GM12865 (cell line): Measurements from ENCODE around the gene ORM1.

Experiments used
- DNase-seq: peaks from one replicate; pipeline ENCODE4 v3.0.0; 2010; ENCODE audit warnings: low read depth
- H3K4me3 ChIP-seq: 2 replicates; pipeline ENCODE4 v1.5.1; 2011; ENCODE audit warnings: mild to moderate bottlenecking, low read depth, low read length, control low read depth
- CTCF ChIP-seq: IDR thresholded peaks from 2 replicates; pipeline ENCODE4 v1.5.1; 2011; ENCODE audit warnings: low read length, control low read depth, low read depth, inconsistent platforms; ENCODE audit not compliant: insufficient read depth; ENCODE audit errors: missing control alignments

Gene ORM1

GRCh38 chr9:114287763-114288192 is 35.1 kb upstream of the ORM1 start:
- no peak overlapping the region for H3K4me3 ChIP-seq
- TF ChIP-seq CTCF: no peak
- DNase-seq: no peak

- DNase-seq: no peak
- H3K4me3 ChIP-seq: no peak overlapping the region
- no peak for TF ChIP-seq CTCF
Observed at GRCh38 chr9:114288193-114289091, 34.5 kb upstream of the ORM1 start.

DNA sequence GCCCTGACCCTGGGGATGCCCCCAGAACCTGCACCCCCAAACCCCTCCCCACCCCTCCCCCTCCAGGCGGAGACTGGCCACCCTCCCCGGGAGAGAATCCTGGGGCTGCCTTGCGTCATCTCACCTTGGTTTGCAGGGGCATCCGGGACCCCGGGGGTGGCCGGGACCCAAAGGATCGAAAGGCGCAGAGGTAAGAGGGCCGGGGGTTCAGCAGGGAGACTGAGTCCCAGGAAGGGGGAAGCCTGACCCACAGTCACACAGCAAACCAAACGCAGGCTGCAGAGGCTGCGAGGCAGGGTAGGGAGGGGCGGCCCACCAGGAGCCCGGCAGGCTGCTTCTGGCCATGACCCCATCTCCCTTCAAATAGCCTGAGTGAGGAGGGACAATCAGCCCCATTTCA is 33.8 kb upstream of the ORM1 start:
- H3K4me3 ChIP-seq: no peak overlapping the region
- DNase-seq: no peak
- TF ChIP-seq CTCF: no peak

GRCh38 chr9:114289571-114290481 is 33.1 kb upstream of the ORM1 start:
- no peak for TF ChIP-seq CTCF
- no peak for DNase-seq
- no peak overlapping the region for H3K4me3 ChIP-seq

GRCh38 chr9:114290561-114290986 is 32.3 kb upstream of the ORM1 start:
- no peak for DNase-seq
- no peak overlapping the region for H3K4me3 ChIP-seq
- TF ChIP-seq CTCF: no peak

- TF ChIP-seq CTCF: peak; percentile 78
- peak; percentile 61 for DNase-seq
- H3K4me3 ChIP-seq: no peak overlapping the region
Observed at GRCh38 chr9:114291064-114291474, 31.8 kb upstream of the ORM1 start.
